DND-41 (cell line): ENCODE measurements around the gene TFCP2.

Experiments used
- EZH2 ChIP-seq: IDR thresholded peaks from 3 replicates; pipeline ENCODE4 v1.6.1; 2012; ENCODE audit warnings: borderline replicate concordance, low read depth, mild to moderate bottlenecking, moderate library complexity, low read length, inconsistent platforms; ENCODE audit not compliant: severe bottlenecking
- TF ChIP-seq, protein P1 (sequence below): IDR thresholded peaks from 2 replicates; pipeline ENCODE4 v1.5.1; 2012; ENCODE audit warnings: borderline replicate concordance, low read length, moderate library complexity, mild to moderate bottlenecking; ENCODE audit not compliant: poor library complexity, severe bottlenecking; ENCODE audit errors: extremely low read depth

DNA sequence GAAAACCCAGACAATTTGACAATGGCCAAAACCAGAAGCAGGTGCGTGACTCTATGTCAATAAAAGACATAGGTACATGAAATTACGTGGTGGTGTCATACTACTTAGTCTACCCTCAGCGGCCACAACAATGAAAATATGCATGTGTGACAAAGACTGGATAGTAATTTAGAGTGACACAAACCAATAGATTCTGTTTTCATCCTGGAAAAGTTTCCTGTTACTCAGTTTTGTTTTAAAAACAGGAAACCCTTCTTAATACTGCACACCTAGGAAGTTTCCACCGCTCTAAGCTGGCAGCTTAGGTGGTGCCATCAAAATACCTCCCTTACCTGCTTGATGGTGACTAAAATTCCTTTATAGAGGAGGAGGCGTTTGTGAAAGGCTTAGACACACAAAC lies 29.8 kb upstream of the TFCP2 start:
- TF ChIP-seq, protein P1, sequence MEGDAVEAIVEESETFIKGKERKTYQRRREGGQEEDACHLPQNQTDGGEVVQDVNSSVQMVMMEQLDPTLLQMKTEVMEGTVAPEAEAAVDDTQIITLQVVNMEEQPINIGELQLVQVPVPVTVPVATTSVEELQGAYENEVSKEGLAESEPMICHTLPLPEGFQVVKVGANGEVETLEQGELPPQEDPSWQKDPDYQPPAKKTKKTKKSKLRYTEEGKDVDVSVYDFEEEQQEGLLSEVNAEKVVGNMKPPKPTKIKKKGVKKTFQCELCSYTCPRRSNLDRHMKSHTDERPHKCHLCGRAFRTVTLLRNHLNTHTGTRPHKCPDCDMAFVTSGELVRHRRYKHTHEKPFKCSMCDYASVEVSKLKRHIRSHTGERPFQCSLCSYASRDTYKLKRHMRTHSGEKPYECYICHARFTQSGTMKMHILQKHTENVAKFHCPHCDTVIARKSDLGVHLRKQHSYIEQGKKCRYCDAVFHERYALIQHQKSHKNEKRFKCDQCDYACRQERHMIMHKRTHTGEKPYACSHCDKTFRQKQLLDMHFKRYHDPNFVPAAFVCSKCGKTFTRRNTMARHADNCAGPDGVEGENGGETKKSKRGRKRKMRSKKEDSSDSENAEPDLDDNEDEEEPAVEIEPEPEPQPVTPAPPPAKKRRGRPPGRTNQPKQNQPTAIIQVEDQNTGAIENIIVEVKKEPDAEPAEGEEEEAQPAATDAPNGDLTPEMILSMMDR = no peak
- TF ChIP-seq EZH2 = no peak
